BLaER1 (cell line): ENCODE measurements around the gene IQCC.

Experiments used
- H3K27ac ChIP-seq: shearing (Covaris generic); formaldehyde crosslinking; 2 replicates; pipeline ENCODE4 v1.8.1; 2022
- H3K27me3 ChIP-seq: shearing (Covaris generic); formaldehyde crosslinking; 2 replicates; pipeline ENCODE4 v1.8.1; 2022
- H3K36me3 ChIP-seq: shearing (Covaris generic); formaldehyde crosslinking; 2 replicates; pipeline ENCODE4 v1.8.1; 2022
- H3K4me1 ChIP-seq: shearing (Covaris generic); formaldehyde crosslinking; 2 replicates; pipeline ENCODE4 v1.8.1; 2022
- H3K4me2 ChIP-seq: shearing (Covaris generic); formaldehyde crosslinking; 2 replicates; pipeline ENCODE4 v1.8.1; 2022
- H3K4me3 ChIP-seq: shearing (Covaris generic); formaldehyde crosslinking; 2 replicates; pipeline ENCODE4 v1.8.1; 2022
- H3K9ac ChIP-seq: shearing (Covaris generic); formaldehyde crosslinking; 2 replicates; pipeline ENCODE4 v1.8.1; 2022
- H3K9me3 ChIP-seq: shearing (Covaris generic); formaldehyde crosslinking; 2 replicates; pipeline ENCODE4 v1.8.1; 2022
- H4K20me1 ChIP-seq: shearing (Covaris generic); formaldehyde crosslinking; 2 replicates; pipeline ENCODE4 v1.8.1; 2022
- Cebpa-rat ChIP-seq: shearing (Covaris generic); IDR thresholded peaks from 2 replicates; pipeline ENCODE4 v1.8.1; 2022

IQCC gene

GRCh38 chr1:32201011-32201855 lies 4.2 kb upstream of the IQCC start:
- peaks cover 33% of the 10 kb centered on the region for H3K36me3 ChIP-seq
- H3K27me3 ChIP-seq, result no peaks in the 10 kb centered on the region
- no peak for TF ChIP-seq Cebpa-rat
- peaks cover 52% of the 10 kb centered on the region for H3K4me1 ChIP-seq
- H4K20me1 ChIP-seq, result peaks cover 19% of the 10 kb centered on the region
- peak overlapping the region; percentile 69 for H3K27ac ChIP-seq
- peak overlapping the region; percentile 78 for H3K4me3 ChIP-seq
- H3K9me3 ChIP-seq, result no peaks in the 10 kb centered on the region
- H3K9ac ChIP-seq, result peak overlapping the region; percentile 77
- H3K4me2 ChIP-seq, result peak overlapping the region; percentile 94

- Histone ChIP-seq H3K27ac (no peak overlapping the region), H3K4me2 (peak overlapping the region; percentile 99), H3K9ac (peak overlapping the region; percentile 89), H3K27me3 (no peaks in the 10 kb centered on the region), H3K36me3 (peaks cover 22% of the 10 kb centered on the region; the same call in 1 of the 2 replicates), H3K4me3 (peak overlapping the region; percentile 88), H3K4me1 (peaks cover 58% of the 10 kb centered on the region), H4K20me1 (no peaks in the 10 kb centered on the region), H3K9me3 (no peaks in the 10 kb centered on the region)
- no peak for TF ChIP-seq Cebpa-rat
These were observed 519 bp upstream of the IQCC start for GRCh38 chr1:32204943-32205361.

- H3K27ac ChIP-seq, result no peak overlapping the region
- H3K9ac ChIP-seq, result no peak overlapping the region
- no peak overlapping the region for H3K4me3 ChIP-seq
- H3K9me3 ChIP-seq, result no peaks in the 10 kb centered on the region
- H3K27me3 ChIP-seq, result no peaks in the 10 kb centered on the region
- peak overlapping the region; percentile 15; the same call in 1 of the 2 replicates for H3K4me2 ChIP-seq
- H3K4me1 ChIP-seq, result peaks cover 33% of the 10 kb centered on the region
- TF ChIP-seq Cebpa-rat, result no peak
- no peaks in the 10 kb centered on the region for H4K20me1 ChIP-seq
- H3K36me3 ChIP-seq, result peaks cover 29% of the 10 kb centered on the region; the same call in 1 of the 2 replicates
These were observed 3.0 kb downstream of the IQCC start for GRCh38 chr1:32208469-32208868.

GRCh38 chr1:32208891-32209328 lies 3.4 kb downstream of the IQCC start, which contains the start of gene DCDC2B:
TSS of gene DCDC2B (plus strand) at chr1:32209089. CDS start at chr1:32209094, 5 bp downstream.
- no peak within 1 kb of the TSS for H3K27ac ChIP-seq
- TF ChIP-seq Cebpa-rat, result no peak
- no peaks in the 10 kb centered on the region for H3K27me3 ChIP-seq
- H3K9ac ChIP-seq, result no peak within 1 kb of the TSS
- no peak within 1 kb of the TSS for H3K4me3 ChIP-seq
- H3K4me1 ChIP-seq, result peaks cover 33% of the 10 kb centered on the region
- H4K20me1 ChIP-seq, result no peaks in the 10 kb centered on the region
- H3K9me3 ChIP-seq, result no peaks in the 10 kb centered on the region
- peak within 1 kb of the TSS; percentile 15; the same call in 1 of the 2 replicates for H3K4me2 ChIP-seq
- H3K36me3 ChIP-seq, result peaks cover 25% of the 10 kb centered on the region; the same call in 1 of the 2 replicates

GRCh38 chr1:32215629-32216480 lies 10.4 kb downstream of the IQCC start:
- no peaks in the 10 kb centered on the region for H3K27me3 ChIP-seq
- no peak overlapping the region for H3K9ac ChIP-seq
- H3K27ac ChIP-seq, result no peak overlapping the region
- H3K9me3 ChIP-seq, result no peaks in the 10 kb centered on the region
- H3K4me3 ChIP-seq, result no peak overlapping the region
- no peaks in the 10 kb centered on the region for H4K20me1 ChIP-seq
- H3K4me2 ChIP-seq, result no peak overlapping the region
- H3K36me3 ChIP-seq, result peaks cover 45% of the 10 kb centered on the region
- TF ChIP-seq Cebpa-rat, result no peak
- H3K4me1 ChIP-seq, result peaks cover 15% of the 10 kb centered on the region

GRCh38 chr1:32216566-32216965 lies 11.1 kb downstream of the IQCC start:
- no peak overlapping the region for H3K4me3 ChIP-seq
- no peaks in the 10 kb centered on the region for H3K9me3 ChIP-seq
- H3K9ac ChIP-seq, result 0 out of 2 replicates have a peak overlapping the region, but pooled peaks have one; percentile 7
- H3K4me2 ChIP-seq, result no peak overlapping the region
- H3K27me3 ChIP-seq, result no peaks in the 10 kb centered on the region
- H4K20me1 ChIP-seq, result no peaks in the 10 kb centered on the region
- H3K4me1 ChIP-seq, result peaks cover 22% of the 10 kb centered on the region
- H3K36me3 ChIP-seq, result peaks cover 45% of the 10 kb centered on the region
- H3K27ac ChIP-seq, result no peak overlapping the region
- TF ChIP-seq Cebpa-rat, result no peak

- H4K20me1 ChIP-seq, result no peaks in the 10 kb centered on the region; the same call in 1 of the 2 replicates
- no peak overlapping the region for H3K9ac ChIP-seq
- H3K4me1 ChIP-seq, result peaks cover 37% of the 10 kb centered on the region
- peaks cover 44% of the 10 kb centered on the region for H3K36me3 ChIP-seq
- H3K9me3 ChIP-seq, result no peaks in the 10 kb centered on the region
- H3K27ac ChIP-seq, result no peak overlapping the region
- H3K4me2 ChIP-seq, result no peak overlapping the region
- no peak for TF ChIP-seq Cebpa-rat
- H3K4me3 ChIP-seq, result no peak overlapping the region
- no peaks in the 10 kb centered on the region for H3K27me3 ChIP-seq
These were observed 13.6 kb downstream of the IQCC start for GRCh38 chr1:32219022-32219421.

GRCh38 chr1:32220746-32221580 lies 15.5 kb downstream of the IQCC start:
- no peaks in the 10 kb centered on the region; the same call in 1 of the 2 replicates for H4K20me1 ChIP-seq
- peak overlapping the region; percentile 92 for H3K4me3 ChIP-seq
- H3K4me1 ChIP-seq, result peaks cover 40% of the 10 kb centered on the region
- H3K4me2 ChIP-seq, result peak overlapping the region; percentile 92
- no peaks in the 10 kb centered on the region for H3K27me3 ChIP-seq
- peaks cover 48% of the 10 kb centered on the region for H3K36me3 ChIP-seq
- no peaks in the 10 kb centered on the region for H3K9me3 ChIP-seq
- TF ChIP-seq Cebpa-rat, result no peak
- no peak overlapping the region; the same call in 1 of the 2 replicates for H3K27ac ChIP-seq
- H3K9ac ChIP-seq, result peak overlapping the region; percentile 91

GRCh38 chr1:32221581-32221979 lies 16.1 kb downstream of the IQCC start:
- H3K4me1 ChIP-seq, result peaks cover 40% of the 10 kb centered on the region
- peaks cover 48% of the 10 kb centered on the region for H3K36me3 ChIP-seq
- TF ChIP-seq Cebpa-rat, result no peak
- H4K20me1 ChIP-seq, result no peaks in the 10 kb centered on the region; the same call in 1 of the 2 replicates
- H3K27me3 ChIP-seq, result no peaks in the 10 kb centered on the region
- H3K4me3 ChIP-seq, result peak overlapping the region; percentile 92
- H3K9ac ChIP-seq, result peak overlapping the region; percentile 91
- H3K9me3 ChIP-seq, result no peaks in the 10 kb centered on the region
- H3K4me2 ChIP-seq, result peak overlapping the region; percentile 92
- H3K27ac ChIP-seq, result no peak overlapping the region
